ENCODE results near the gene EXT2.

- no peak for TF ChIP-seq CTCF (IDR thresholded peaks at IDR 0.05)
- TF ChIP-seq POLR2A (IDR thresholded peaks at IDR 0.05), result no peak
These were observed 20.9 kb downstream of the EXT2 start for GRCh38 chr11:44116234-44116830.
